ENCODE measurements around the gene SOX12. TPM values are rescaled to one million over a fixed set of nuclear protein-coding genes. Genes with fewer than 3 reads are reported as not detected.

The SOX12 gene
- total RNA-seq, 2 experiments from 2014 or later: 11.6 to 11.9 TPM

GRCh38 chr20:295804-296203 is 29.5 kb upstream of the SOX12 start:
- no peak for TF ChIP-seq CTCF (IDR thresholded peaks at IDR 0.05)
- H3K27ac Mint-ChIP-seq: peak overlapping the region; percentile 65
- CTCF ChIA-PET: interaction anchor here (2.6 kb wide), 1 partner anchor 35 kb away, joined by 20 read pairs; no protein-coding TSS in a partner anchor
- H3K27ac ChIP-seq (ENCODE audit: low read depth in 1 of 2, low read length in 2 of 2): no peak overlapping the region
- peaks cover 15% of the 10 kb centered on the region for H3K36me3 ChIP-seq (ENCODE audit: insufficient read depth, low read length)
- POLR2A ChIA-PET: interaction anchor here (3.5 to 6.2 kb wide), 2 partner anchors 28 to 34 kb away, joined by 20 to 114 read pairs; partner anchors contain the start of gene SOX12
- H3K36me3 Mint-ChIP-seq (ENCODE audit: low read depth): peaks cover 26% of the 10 kb centered on the region
- H3K4me1 Mint-ChIP-seq (ENCODE audit: low read depth): peaks cover 44% of the 10 kb centered on the region
- H3K4me3 Mint-ChIP-seq: peak overlapping the region; percentile 80
- no peaks in the 10 kb centered on the region for H3K9me3 Mint-ChIP-seq
- DNase-seq: no peak
- ATAC-seq (ENCODE audit: poor library complexity): no peak
- H3K9me3 ChIP-seq (ENCODE audit: control insufficient read depth in 1 of 2, insufficient read depth in 1 of 2, low read length in 2 of 2): no peaks in the 10 kb centered on the region
- intact Hi-C loops (cut with DNase I, micrococcal nuclease): loop anchor here in 1 of 2 experiments (5.0 kb wide), 1 partner anchor 246 kb away; the partner anchor contains the start of gene CSNK2A1
- H3K27me3 ChIP-seq (ENCODE audit: control insufficient read depth in 1 of 2, insufficient read depth in 2 of 2, low read length in 2 of 2): no peaks in the 10 kb centered on the region
- H3K4me3 ChIP-seq (ENCODE audit: low read length): no peak overlapping the region
- no peaks in the 10 kb centered on the region for H3K27me3 Mint-ChIP-seq
- H3K4me1 ChIP-seq (ENCODE audit: insufficient read depth, low read length): peaks cover 38% of the 10 kb centered on the region

- peaks cover 47% of the 10 kb centered on the region for H3K4me1 Mint-ChIP-seq (ENCODE audit: low read depth)
- TF ChIP-seq CTCF (IDR thresholded peaks at IDR 0.05): no peak
- ChIA-PET POLR2A (interaction anchor here (0.6 to 6.2 kb wide), 12 partner anchors 12 to 247 kb away, joined by 3 to 114 read pairs (median 5); partner anchors contain the start of genes CSNK2A1, DEFB129, SOX12 and TRIB3), CTCF (interaction anchor here (0.7 to 2.6 kb wide), 4 partner anchors 27 to 34 kb away, joined by 3 to 20 read pairs (median 6); no protein-coding TSS in a partner anchor)
- peak within 1 kb of the TSS; percentile 98 for H3K27ac Mint-ChIP-seq
- Histone ChIP-seq H3K4me3 (ENCODE audit: low read length) (peak within 1 kb of the TSS; percentile 93), H3K4me1 (ENCODE audit: insufficient read depth, low read length) (peaks cover 30% of the 10 kb centered on the region), H3K9me3 (ENCODE audit: control insufficient read depth in 1 of 2, insufficient read depth in 1 of 2, low read length in 2 of 2) (no peaks in the 10 kb centered on the region), H3K27ac (ENCODE audit: low read depth in 1 of 2, low read length in 2 of 2) (peak within 1 kb of the TSS; percentile 76 to 78), H3K27me3 (ENCODE audit: control insufficient read depth in 1 of 2, insufficient read depth in 2 of 2, low read length in 2 of 2) (no peaks in the 10 kb centered on the region), H3K36me3 (ENCODE audit: insufficient read depth, low read length) (peaks cover 16% of the 10 kb centered on the region)
- no peaks in the 10 kb centered on the region for H3K9me3 Mint-ChIP-seq
- no peaks in the 10 kb centered on the region for H3K27me3 Mint-ChIP-seq
- H3K36me3 Mint-ChIP-seq (ENCODE audit: low read depth): peaks cover 30% of the 10 kb centered on the region
- DNase-seq: peak; percentile 68 to 93 (median 80)
- H3K4me3 Mint-ChIP-seq: peak within 1 kb of the TSS; percentile 100
- intact Hi-C loops (cut with DNase I, micrococcal nuclease): loop anchor here (1.0 to 5.0 kb wide), 2 partner anchors 28 to 245 kb away; partner anchors contain the start of genes SOX12 (in 2 of the 2) and CSNK2A1 (in 1 of the 2)
- peak; percentile 86 for ATAC-seq (ENCODE audit: poor library complexity)
Observed at GRCh38 chr20:297098-297924, 28.0 kb upstream of the SOX12 start, which contains the start of gene ZCCHC3. ZCCHC3 (plus strand) TSS chr20:297570; CDS start chr20:297587, 17 bp downstream.

DNA sequence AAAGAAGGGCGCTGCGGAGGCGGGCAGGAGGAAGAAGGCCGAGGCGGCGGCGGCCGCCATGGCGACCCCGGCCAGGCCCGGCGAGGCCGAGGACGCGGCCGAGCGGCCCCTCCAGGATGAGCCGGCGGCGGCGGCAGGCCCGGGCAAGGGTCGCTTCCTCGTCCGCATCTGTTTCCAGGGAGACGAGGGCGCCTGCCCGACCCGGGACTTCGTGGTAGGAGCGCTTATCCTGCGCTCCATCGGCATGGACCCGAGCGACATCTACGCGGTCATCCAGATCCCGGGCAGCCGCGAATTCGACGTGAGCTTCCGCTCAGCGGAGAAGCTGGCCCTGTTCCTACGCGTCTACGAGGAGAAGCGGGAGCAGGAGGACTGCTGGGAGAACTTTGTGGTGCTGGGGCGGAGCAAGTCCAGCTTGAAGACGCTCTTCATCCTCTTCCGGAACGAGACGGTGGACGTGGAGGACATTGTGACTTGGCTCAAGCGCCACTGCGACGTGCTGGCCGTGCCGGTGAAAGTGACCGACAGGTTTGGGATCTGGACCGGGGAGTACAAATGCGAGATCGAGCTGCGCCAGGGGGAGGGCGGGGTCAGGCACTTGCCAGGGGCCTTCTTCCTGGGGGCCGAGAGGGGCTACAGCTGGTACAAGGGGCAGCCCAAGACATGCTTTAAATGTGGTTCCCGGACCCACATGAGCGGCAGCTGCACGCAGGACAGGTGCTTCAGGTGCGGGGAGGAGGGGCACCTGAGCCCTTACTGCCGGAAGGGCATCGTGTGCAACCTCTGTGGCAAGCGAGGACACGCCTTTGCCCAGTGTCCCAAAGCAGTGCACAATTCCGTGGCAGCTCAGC is 27.2 kb upstream of the SOX12 start:
- peak overlapping the region; percentile 76 to 78 for H3K27ac ChIP-seq (ENCODE audit: low read depth in 1 of 2, low read length in 2 of 2)
- TF ChIP-seq CTCF (IDR thresholded peaks at IDR 0.05): no peak
- ChIA-PET CTCF (interaction anchor here (1.0 to 2.6 kb wide), 3 partner anchors 26 to 33 kb away, joined by 3 to 20 read pairs (median 5); no protein-coding TSS in a partner anchor), POLR2A (interaction anchor here (0.8 to 6.2 kb wide), 10 partner anchors 11 to 246 kb away, joined by 3 to 114 read pairs (median 5); partner anchors contain the start of genes CSNK2A1, DEFB129 and SOX12)
- DNase-seq (peak; percentile 14 to 75 (median 33)), ATAC-seq (ENCODE audit: poor library complexity) (peak; percentile 32)
- Mint-ChIP-seq H3K4me1 (ENCODE audit: low read depth) (peaks cover 47% of the 10 kb centered on the region), H3K27ac (peak overlapping the region; percentile 97), H3K9me3 (no peaks in the 10 kb centered on the region), H3K4me3 (peak overlapping the region; percentile 98), H3K27me3 (no peaks in the 10 kb centered on the region), H3K36me3 (ENCODE audit: low read depth) (peaks cover 30% of the 10 kb centered on the region)
- peaks cover 16% of the 10 kb centered on the region for H3K36me3 ChIP-seq (ENCODE audit: insufficient read depth, low read length)
- H3K9me3 ChIP-seq (ENCODE audit: control insufficient read depth in 1 of 2, insufficient read depth in 1 of 2, low read length in 2 of 2): no peaks in the 10 kb centered on the region
- no peaks in the 10 kb centered on the region for H3K27me3 ChIP-seq (ENCODE audit: control insufficient read depth in 1 of 2, insufficient read depth in 2 of 2, low read length in 2 of 2)
- intact Hi-C loops (cut with DNase I, micrococcal nuclease): loop anchor here (1.0 to 5.0 kb wide), 2 partner anchors 27 to 244 kb away; partner anchors contain the start of genes SOX12 (in 2 of the 2) and CSNK2A1 (in 1 of the 2)
- peaks cover 30% of the 10 kb centered on the region for H3K4me1 ChIP-seq (ENCODE audit: insufficient read depth, low read length)
- peak overlapping the region; percentile 93 for H3K4me3 ChIP-seq (ENCODE audit: low read length)

Measured in CD4-positive, alpha-beta T cell (primary cell).